Body of pancreas (tissue), 4 donors: ENCODE data around the gene KIF6. TPM values are rescaled to one million over a fixed set of nuclear protein-coding genes. Genes with fewer than 3 reads are reported as not detected.
"Not testable (repeated sequence)": the region's sequence is repeated elsewhere in the genome, so short reads cannot be mapped to it uniquely, and the experiment has no call there.

ENCODE experiments used
- ATAC-seq: fragments of 150-250 bp; one replicate; pipeline ENCODE4 v1.9.1; 2016
- DNase-seq, 4 donors: peaks; one replicate each; pipeline ENCODE4 v3.0.0-alpha.2; 2019
- H3K27ac ChIP-seq, 4 donors: fragments of 200-600 bp; sonication (generic); 1 replicate in 3 of 4; 2 replicates in 1 of 4; pipeline versions ENCODE4 v1.5.1 to v1.6.1; 2016 to 2019; ENCODE audit warnings: mild to moderate bottlenecking in 1 of 4, mixed read lengths in 1 of 4, moderate library complexity in 1 of 4
- H3K27me3 ChIP-seq, 2 donors: fragments of 200-600 bp; sonication (generic); one replicate each; pipeline ENCODE4 v1.6.0; 2016; ENCODE audit warnings: mild to moderate bottlenecking in 1 of 2
- H3K36me3 ChIP-seq, 2 donors: fragments of 200-600 bp; sonication (generic); replicated peaks in 1 of 2; 2 replicates each; pipeline ENCODE4 v1.5.1; 2016; ENCODE audit warnings: low read depth in 2 of 2; ENCODE audit not compliant: insufficient read depth in 1 of 2
- H3K4me1 ChIP-seq: fragments of 200-600 bp; sonication (generic); one replicate; pipeline ENCODE4 v1.6.0; 2016
- H3K4me3 ChIP-seq, 2 donors: fragments of 200-600 bp; sonication (generic); 1 replicate in 1 of 2; 2 replicates in 1 of 2; pipeline ENCODE4 v1.5.1; 2016 to 2019
- H3K9me3 ChIP-seq, 3 donors: fragments of 200-600 bp; sonication (generic); 1 replicate in 2 of 3; 2 replicates in 1 of 3; pipeline ENCODE4 v1.5.1; 2016
- CTCF ChIP-seq, 7 experiments: fragments of 450-650 bp in 4 of 7; fragments of 200-600 bp in 3 of 7; sonication (generic) in 3 of 7; IDR thresholded peaks; one replicate each; pipeline ENCODE4 v1.5.1; 2016 to 2019; ENCODE audit warnings: antibody characterized with exemption in 7 of 7
- POLR2A ChIP-seq, 3 donors: fragments of 450-650 bp; IDR thresholded peaks; one replicate each; pipeline ENCODE4 v1.6.1; 2016; ENCODE audit warnings: antibody characterized with exemption in 3 of 3, mild to moderate bottlenecking in 2 of 3
- WGBS, 2 donors: methylation state at CpG; one replicate each; pipeline ENCODE4 v1.1.5; 2017; 5-methylcytosine and 5-hydroxymethylcytosine counted together
- intact Hi-C: fragments of 100-400 bp; cut with DNase I; formaldehyde crosslinking; loops from one replicate; pipeline ENCODE4 v1.15.1; 2023
- total RNA-seq, 2 donors: library from RNA; depleted of rRNA; stranded (reverse); fragments of >200 nt; gene quantifications; one replicate each; pipeline ENCODE4 v1.1.0, GENCODE V29; 2016

KIF6 gene
- total RNA-seq, 2 donors from 2014 or later, result not detected

GRCh38 chr6:39289490-39289889 lies 435.7 kb downstream of the KIF6 start:
- Histone ChIP-seq H3K27ac (no peak overlapping the region), H3K27me3 (no peaks in the 10 kb centered on the region), H3K4me3 (no peak overlapping the region), H3K36me3 (no peaks in the 10 kb centered on the region), H3K9me3 (no peaks in the 10 kb centered on the region), H3K4me1 (no peaks in the 10 kb centered on the region)
- no peak for ATAC-seq
- DNase-seq, result no peak
- TF ChIP-seq POLR2A (IDR thresholded peaks at IDR 0.05) (no peak), CTCF (IDR thresholded peaks at IDR 0.05) (no peak)
- WGBS, 2 donors, result 65 to 78% methylated on average over 2 of the region's 2 CpGs
- intact Hi-C loops, result no loop called here

- TF ChIP-seq CTCF (IDR thresholded peaks at IDR 0.05) (no peak), POLR2A (IDR thresholded peaks at IDR 0.05) (no peak)
- ATAC-seq (no peak), DNase-seq (no peak)
- no peaks in the 10 kb centered on the region for H3K27me3 ChIP-seq
- H3K36me3 ChIP-seq, result no peaks in the 10 kb centered on the region
- 86 to 87% methylated on average over 3 of the region's 3 CpGs for WGBS, 2 donors
- no peaks in the 10 kb centered on the region for H3K4me1 ChIP-seq
- intact Hi-C loops, result no loop called here
- no peaks in the 10 kb centered on the region for H3K9me3 ChIP-seq
- H3K27ac ChIP-seq, result no peak overlapping the region
- no peak overlapping the region for H3K4me3 ChIP-seq
These were observed 437.6 kb downstream of the KIF6 start for GRCh38 chr6:39287601-39288000.

GRCh38 chr6:39286596-39286995 lies 438.6 kb downstream of the KIF6 start:
- DNase-seq, H3K27me3 ChIP-seq, ATAC-seq, H3K4me3 ChIP-seq, H3K4me1 ChIP-seq, H3K9me3 ChIP-seq, H3K36me3 ChIP-seq, H3K27ac ChIP-seq, intact Hi-C loops: not testable (repeated sequence)
- 73 to 92% methylated on average over 10 of the region's 10 CpGs for WGBS, 2 donors

GRCh38 chr6:39282774-39283173 lies 442.4 kb downstream of the KIF6 start:
- intact Hi-C loops, result no loop called here
- TF ChIP-seq CTCF (IDR thresholded peaks at IDR 0.05) (no peak), POLR2A (IDR thresholded peaks at IDR 0.05) (no peak)
- Histone ChIP-seq H3K9me3 (no peaks in the 10 kb centered on the region), H3K27me3 (no peaks in the 10 kb centered on the region), H3K4me1 (no peaks in the 10 kb centered on the region), H3K4me3 (no peak overlapping the region), H3K27ac (no peak overlapping the region), H3K36me3 (no peaks in the 10 kb centered on the region)
- WGBS, 2 donors, result 36 to 62% methylated on average over 2 of the region's 2 CpGs
- ATAC-seq (no peak), DNase-seq (no peak)

- WGBS, 2 donors, result 75% methylated on average over 10 to 11 of the region's 11 CpGs
- H3K4me3 ChIP-seq, result no peak overlapping the region
- TF ChIP-seq CTCF (IDR thresholded peaks at IDR 0.05) (no peak), POLR2A (IDR thresholded peaks at IDR 0.05) (no peak)
- H3K4me1 ChIP-seq, result no peaks in the 10 kb centered on the region
- H3K36me3 ChIP-seq, result no peaks in the 10 kb centered on the region
- peak overlapping the region in 2 of 4 donors; percentile 67 to 75 for H3K27ac ChIP-seq
- H3K9me3 ChIP-seq, result no peaks in the 10 kb centered on the region
- intact Hi-C loops, result no loop called here
- ATAC-seq (peak; percentile 21), DNase-seq (no peak)
- no peaks in the 10 kb centered on the region for H3K27me3 ChIP-seq
These were observed 443.8 kb downstream of the KIF6 start for GRCh38 chr6:39281312-39281980.
